GM18511 (cell line): ENCODE results near the gene PDILT.
"Not testable (repeated sequence)": the region's sequence is repeated elsewhere in the genome, so short reads cannot be mapped to it uniquely, and the experiment has no call there.

Experiments
- ATAC-seq: cut with Tn5 transposase; IDR thresholded peaks from one replicate; pipeline ENCODE4 v1.9.1; 2021; ENCODE audit warnings: mild to moderate bottlenecking, moderate library complexity; ENCODE audit not compliant: unreplicated experiment

PDILT gene

GRCh38 chr16:20323591-20324117 is 80.9 kb downstream of the PDILT start:
- ATAC-seq = no peak

DNA sequence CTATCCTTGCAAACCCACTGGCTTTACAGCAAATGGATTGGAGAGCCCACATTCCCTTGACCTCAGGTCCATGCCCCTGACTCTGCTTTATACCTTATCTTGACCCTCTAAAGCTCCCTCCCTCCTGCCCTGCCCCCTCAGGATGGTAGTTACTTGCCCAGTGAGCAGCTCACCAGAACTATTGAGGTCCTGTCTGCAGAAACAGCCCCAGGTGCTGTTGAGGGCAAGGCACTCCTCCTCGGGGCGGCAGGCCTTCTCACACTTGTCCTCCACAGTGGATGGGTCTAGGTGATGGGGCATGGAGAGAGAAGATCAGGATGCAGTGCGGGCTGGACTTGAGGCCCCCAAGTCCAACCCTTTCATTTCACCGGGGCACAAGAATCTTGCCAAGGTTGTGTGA is 81.8 kb downstream of the PDILT start:
- ATAC-seq = no peak

DNA sequence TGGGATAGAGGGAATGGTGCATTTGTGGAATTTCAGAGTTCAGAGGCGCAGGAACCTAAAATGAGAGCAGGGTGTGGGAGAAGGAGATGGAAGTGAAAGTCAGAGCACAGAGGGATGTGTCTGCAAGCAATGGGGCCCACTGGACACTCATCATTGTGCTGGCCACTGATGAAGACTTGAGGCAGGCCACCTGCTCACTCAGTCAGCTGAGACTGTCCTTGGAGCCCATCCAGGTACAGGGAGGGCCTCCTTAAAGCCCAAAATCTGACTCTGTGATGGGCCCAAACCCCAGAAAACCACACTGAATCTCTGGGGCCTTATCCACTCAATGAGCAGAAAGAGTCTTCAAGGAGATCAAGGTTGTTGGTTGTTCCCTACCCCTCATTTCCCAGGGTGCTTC is 82.9 kb downstream of the PDILT start:
- no peak for ATAC-seq

DNA sequence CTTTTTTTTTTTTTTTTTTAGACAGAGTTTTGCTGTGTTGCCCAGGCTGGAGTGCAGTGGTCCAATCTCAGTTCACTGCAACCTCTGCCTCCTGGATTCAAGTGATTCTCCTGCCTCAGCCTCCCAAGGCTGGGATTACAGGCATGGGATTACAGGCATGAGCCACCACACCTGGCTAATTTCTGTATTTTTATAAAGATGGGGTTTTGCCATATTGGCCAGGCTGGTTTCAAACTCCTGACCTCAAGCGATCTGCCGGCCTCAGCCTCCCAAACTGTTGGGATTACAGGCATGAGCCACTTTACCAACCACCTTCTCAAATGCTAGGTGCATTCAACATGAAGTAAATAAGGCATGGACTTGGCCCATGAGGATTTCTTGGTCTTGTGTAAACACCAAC is 83.5 kb downstream of the PDILT start:
- ATAC-seq = not testable (repeated sequence)

DNA sequence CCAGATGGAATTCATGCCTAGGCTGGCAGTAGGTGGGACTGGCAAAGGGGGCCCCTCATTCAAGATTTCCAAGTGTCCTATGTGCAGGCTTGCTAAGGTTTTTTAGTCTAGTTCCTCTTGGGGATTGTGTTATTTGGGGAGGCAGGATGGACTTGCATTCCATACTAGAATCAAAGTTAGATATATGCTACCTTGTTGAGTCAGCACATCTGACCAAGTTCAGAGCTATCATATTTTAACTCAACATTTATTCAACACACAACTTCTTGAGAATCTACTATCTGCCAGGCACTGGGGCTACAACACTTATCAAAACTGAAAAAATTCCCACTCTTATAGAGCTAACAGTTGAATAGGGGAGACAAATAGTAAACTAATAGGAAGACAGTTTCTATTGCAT is 83.9 kb downstream of the PDILT start:
- no peak for ATAC-seq

DNA sequence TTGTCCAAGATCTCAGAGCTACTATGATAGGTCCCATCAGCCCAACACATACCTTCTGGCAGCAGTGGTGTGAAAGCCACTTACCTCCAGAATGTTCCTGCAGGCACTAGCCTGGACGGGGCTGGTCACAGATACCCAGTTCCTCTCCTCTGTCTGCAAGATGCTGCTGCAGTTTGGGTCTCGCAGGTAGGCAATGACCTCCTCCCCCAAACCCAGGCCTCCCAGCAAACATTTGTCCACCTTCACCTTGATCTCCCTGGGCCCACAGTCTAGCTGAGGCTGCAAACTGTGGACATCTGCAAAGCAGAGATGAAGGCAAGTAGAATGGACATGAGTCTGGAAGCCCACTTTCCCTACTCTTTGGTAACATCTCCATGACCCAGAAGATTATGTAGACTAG is 84.4 kb downstream of the PDILT start:
- ATAC-seq = no peak

DNA sequence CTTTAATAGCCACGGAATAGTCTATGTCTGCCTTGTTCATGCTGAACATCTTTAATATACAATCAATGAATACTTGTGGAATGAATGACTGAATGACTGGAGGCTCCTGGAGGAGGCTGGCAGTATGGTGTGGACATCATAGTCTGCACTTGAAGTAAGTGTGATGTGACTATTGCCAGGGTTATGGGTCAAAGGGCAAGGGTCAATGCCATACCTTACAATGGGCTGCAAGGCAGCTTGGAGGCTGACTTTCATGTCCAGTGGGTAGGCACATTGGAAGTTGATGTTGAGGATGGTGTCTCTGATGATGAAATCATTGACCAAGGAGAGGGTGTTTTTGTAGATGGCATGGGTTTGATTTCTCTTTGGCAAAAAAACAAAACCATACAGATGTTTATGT is 85.1 kb downstream of the PDILT start:
- no peak for ATAC-seq

- no peak for ATAC-seq
Measured at GRCh38 chr16:20318437-20318836, 86.1 kb downstream of the PDILT start.

DNA sequence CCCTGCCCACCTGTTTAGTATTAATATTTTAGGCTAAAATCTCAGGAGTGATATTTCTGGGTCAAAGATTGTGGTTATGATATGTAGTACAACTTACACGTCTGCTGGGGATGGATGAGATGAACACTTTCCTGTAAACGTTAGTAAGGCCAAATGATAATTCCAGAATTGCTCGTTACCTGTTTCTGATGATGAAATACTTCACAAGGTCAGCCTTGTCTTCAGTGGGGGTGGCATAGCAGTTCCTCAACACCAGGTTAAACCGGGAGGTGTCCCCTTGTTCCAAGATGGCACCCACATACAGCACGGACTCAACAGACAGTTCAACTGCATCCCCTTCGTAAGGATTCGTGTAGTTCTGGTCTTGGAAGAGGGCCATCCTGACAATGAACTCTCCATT is 86.5 kb downstream of the PDILT start:
- ATAC-seq = no peak

GRCh38 chr16:20317117-20317516 is 87.4 kb downstream of the PDILT start:
- no peak for ATAC-seq

GRCh38 chr16:20316715-20317114 is 87.8 kb downstream of the PDILT start:
- ATAC-seq = no peak

DNA sequence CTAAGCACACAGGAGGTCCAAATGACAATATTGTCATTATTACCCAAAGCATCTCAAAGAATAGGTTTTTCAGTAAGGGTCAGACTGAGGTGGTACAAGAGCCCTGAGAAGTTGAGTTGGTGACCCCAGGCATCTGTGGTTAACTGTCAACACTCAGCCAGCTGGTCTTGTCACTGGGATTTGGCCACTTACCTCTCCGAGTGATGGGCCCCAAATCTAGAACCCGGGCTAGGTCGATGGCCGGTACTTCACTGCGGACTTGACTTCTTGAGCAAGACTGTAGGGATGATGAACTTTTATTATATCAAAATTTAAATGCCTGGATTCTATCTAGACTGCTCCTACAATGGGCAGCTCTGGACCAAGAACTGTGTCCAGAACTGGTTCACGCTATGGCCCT is 88.8 kb downstream of the PDILT start:
- ATAC-seq = no peak

DNA sequence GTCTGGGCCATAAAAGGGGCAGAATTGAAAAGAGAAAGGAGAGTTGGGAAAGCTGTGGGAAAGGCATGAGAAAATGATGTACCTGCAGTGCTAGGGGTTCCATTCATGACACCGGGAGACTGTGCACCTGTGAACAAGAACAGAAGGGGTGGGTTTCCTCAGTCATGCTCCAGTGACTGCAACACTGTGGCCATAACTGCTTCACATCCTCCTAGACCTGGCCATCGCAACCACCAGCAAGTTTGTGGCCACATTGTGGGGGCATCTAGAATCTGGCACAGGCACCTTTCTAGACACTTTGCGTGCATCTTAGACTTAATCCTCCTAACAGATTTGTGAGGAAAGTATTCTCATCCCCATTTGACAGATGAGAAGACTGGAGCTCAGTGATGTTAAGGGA is 90.0 kb downstream of the PDILT start:
- no peak for ATAC-seq

DNA sequence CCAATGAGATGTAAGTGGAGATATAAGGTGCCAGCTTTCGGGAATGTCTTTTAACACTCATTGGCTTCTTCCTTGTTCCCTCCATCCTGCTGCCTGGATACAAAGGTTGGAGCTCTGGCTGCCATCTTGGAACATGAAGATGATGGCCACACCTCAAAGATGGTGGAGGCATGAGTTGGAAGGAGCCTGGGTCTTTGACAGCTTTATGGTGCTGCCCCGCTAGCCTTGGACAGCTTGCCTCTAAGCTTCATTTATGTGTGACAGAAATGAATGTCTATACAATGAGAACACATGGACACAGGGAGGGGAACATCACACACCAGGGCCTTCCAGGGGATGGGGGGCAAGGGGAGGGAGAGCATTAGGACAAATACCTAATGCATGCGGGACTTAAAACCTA is 90.8 kb downstream of the PDILT start:
- ATAC-seq = no peak

GRCh38 chr16:20312536-20313095 is 91.9 kb downstream of the PDILT start:
- not testable (repeated sequence) for ATAC-seq

DNA sequence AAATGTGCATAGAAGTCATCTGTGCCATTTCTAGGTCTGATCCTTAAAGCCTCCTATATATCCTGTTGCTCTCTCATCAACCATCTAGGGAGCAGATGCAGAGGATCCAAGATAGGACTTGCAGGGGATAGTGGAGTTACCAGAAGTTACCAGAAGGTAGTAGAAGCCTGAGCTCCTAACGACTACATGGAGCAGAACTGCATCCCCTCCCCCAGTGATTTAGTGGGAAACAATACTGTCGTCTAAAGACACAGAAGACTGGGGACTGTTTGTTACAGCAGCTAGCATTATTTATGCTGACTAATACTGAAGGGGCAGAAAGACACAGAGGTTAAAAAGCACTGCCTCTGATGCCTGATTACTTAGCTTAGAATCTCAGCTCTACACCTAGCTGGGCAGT is 93.0 kb downstream of the PDILT start:
- ATAC-seq = no peak

GRCh38 chr16:20310421-20311395 is 93.8 kb downstream of the PDILT start:
- ATAC-seq = no peak

DNA sequence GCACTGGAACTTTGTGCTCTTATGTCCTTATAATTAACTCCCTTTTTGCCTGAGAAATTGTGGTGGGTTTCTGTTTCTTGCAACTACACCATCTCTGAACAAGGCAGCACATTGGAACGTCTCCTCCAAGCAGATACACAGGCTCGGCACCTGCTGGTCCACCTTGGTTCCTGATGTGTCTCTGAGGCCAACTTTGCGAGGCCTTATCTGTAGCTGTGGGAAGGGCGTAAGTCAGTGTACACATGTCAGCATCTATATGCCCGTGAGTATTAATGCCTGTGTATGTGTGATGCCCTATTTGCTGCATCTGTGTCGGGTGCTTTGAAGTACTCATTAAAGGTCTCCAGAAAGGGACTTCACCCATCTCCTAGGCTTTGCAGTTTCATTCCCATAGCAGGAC is 94.8 kb downstream of the PDILT start:
- no peak for ATAC-seq
